OCI-LY1 (cell line): ENCODE measurements around the gene CNGA1.
"Not testable (repeated sequence)": the region's sequence is repeated elsewhere in the genome, so short reads cannot be mapped to it uniquely, and the experiment has no call there.

ENCODE experiments used
- H2AFZ ChIP-seq: fragments of 200-600 bp; sonication (generic), shearing (Covaris generic); 2 replicates; pipeline ENCODE4 v1.6.0; 2014; ENCODE audit warnings: antibody characterized with exemption, mild to moderate bottlenecking, low read length
- H3F3A ChIP-seq: fragments of 200-600 bp; sonication (generic), shearing (Covaris generic); 2 replicates; pipeline ENCODE4 v1.6.0; 2014; ENCODE audit warnings: mild to moderate bottlenecking, antibody characterized with exemption, low read length, moderate library complexity; ENCODE audit not compliant: insufficient read depth
- H3K27ac ChIP-seq: fragments of 200-600 bp; sonication (generic); 2 replicates; pipeline ENCODE4 v1.5.1; 2014; ENCODE audit warnings: low read length, mixed run types, mild to moderate bottlenecking, low read depth; ENCODE audit not compliant: poor library complexity, severe bottlenecking
- H3K27me3 ChIP-seq: fragments of 200-600 bp; sonication (generic); 2 replicates; pipeline ENCODE4 v1.6.0; 2014; ENCODE audit warnings: antibody characterized with exemption, mild to moderate bottlenecking, low read length, moderate library complexity; ENCODE audit not compliant: insufficient read depth
- H3K36me3 ChIP-seq: fragments of 200-600 bp; sonication (generic); 2 replicates; pipeline ENCODE4 v1.6.1; 2014; ENCODE audit warnings: mild to moderate bottlenecking, antibody characterized with exemption, low read length, moderate library complexity, mixed read lengths; ENCODE audit not compliant: insufficient read depth
- H3K4me1 ChIP-seq: fragments of 200-600 bp; sonication (generic); 2 replicates; pipeline ENCODE4 v1.5.1; 2014; ENCODE audit warnings: mild to moderate bottlenecking, low read length, moderate library complexity; ENCODE audit not compliant: insufficient read depth, severe bottlenecking
- H3K4me2 ChIP-seq: fragments of 200-600 bp; sonication (generic), shearing (Covaris generic); 2 replicates; pipeline ENCODE4 v1.6.1; 2014; ENCODE audit warnings: low read length
- H3K4me3 ChIP-seq: fragments of 200-600 bp; sonication (generic); 2 replicates; pipeline ENCODE4 v1.5.1; 2014; ENCODE audit warnings: low read length, low read depth, mild to moderate bottlenecking, mixed read lengths; ENCODE audit not compliant: poor library complexity, severe bottlenecking
- H3K79me2 ChIP-seq: fragments of 200-600 bp; shearing (Covaris generic); 2 replicates; pipeline ENCODE4 v1.6.1; 2016; ENCODE audit warnings: mixed run types, low read length, mixed read lengths; ENCODE audit not compliant: insufficient read depth
- H3K9ac ChIP-seq: fragments of 200-600 bp; sonication (generic), shearing (Covaris generic); 2 replicates; pipeline ENCODE4 v1.6.1; 2014; ENCODE audit warnings: mild to moderate bottlenecking, low read length, mixed read lengths
- H3K9me2 ChIP-seq: fragments of 200-600 bp; sonication (generic), shearing (Covaris generic); 2 replicates; pipeline ENCODE4 v1.6.1; 2014; ENCODE audit warnings: low read depth, mild to moderate bottlenecking, low read length, mixed read lengths
- H3K9me3 ChIP-seq: fragments of 200-600 bp; shearing (Covaris generic); 2 replicates; pipeline ENCODE4 v1.6.1; 2014; ENCODE audit warnings: low read length, mixed read lengths
- H4K20me1 ChIP-seq: fragments of 200-600 bp; sonication (generic), shearing (Covaris generic); 2 replicates; pipeline ENCODE4 v1.6.0; 2016; ENCODE audit warnings: mild to moderate bottlenecking, low read length; ENCODE audit not compliant: insufficient read depth
- EZH2 ChIP-seq: fragments of 200-600 bp; sonication (generic), shearing (Covaris generic); IDR thresholded peaks from 2 replicates; pipeline ENCODE4 v1.8.0; 2017; ENCODE audit warnings: borderline replicate concordance, mixed run types, mild to moderate bottlenecking, antibody characterized with exemption, low read length, moderate library complexity, mixed read lengths
- TF ChIP-seq, protein P1 (sequence below): fragments of 200-600 bp; sonication (generic), shearing (Covaris generic); IDR thresholded peaks from 2 replicates; pipeline ENCODE4 v1.5.1; 2017; ENCODE audit warnings: mild to moderate bottlenecking, antibody characterized with exemption, low read length, moderate library complexity, mixed read lengths

The CNGA1 gene

DNA sequence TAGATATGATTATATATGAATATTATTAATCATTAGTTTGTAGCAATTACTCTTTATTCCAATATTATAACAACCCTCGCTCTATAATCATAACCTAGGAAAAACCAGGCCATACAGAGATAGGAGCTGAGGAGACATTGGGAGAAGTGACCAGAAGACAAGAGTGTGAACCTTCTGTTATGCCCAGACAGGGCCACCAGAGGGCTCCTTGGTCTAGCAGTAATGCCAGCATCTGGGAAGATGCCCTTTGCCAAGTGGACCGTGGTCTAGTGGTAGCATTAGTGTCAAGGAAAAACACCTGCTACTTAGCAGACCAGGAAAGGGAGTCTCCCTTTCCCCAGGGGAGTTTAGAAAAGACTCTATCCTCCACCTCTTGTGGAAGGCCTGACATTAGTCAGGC is 12.9 kb downstream of the CNGA1 start:
- not testable (repeated sequence) for H3K27me3 ChIP-seq, H4K20me1 ChIP-seq, H2AFZ ChIP-seq, H3K4me2 ChIP-seq, H3K4me1 ChIP-seq, H3K9me2 ChIP-seq, H3K9me3 ChIP-seq, H3K36me3 ChIP-seq, H3K79me2 ChIP-seq, H3K27ac ChIP-seq, H3K9ac ChIP-seq, H3K4me3 ChIP-seq, H3F3A ChIP-seq
- TF ChIP-seq, protein P1, sequence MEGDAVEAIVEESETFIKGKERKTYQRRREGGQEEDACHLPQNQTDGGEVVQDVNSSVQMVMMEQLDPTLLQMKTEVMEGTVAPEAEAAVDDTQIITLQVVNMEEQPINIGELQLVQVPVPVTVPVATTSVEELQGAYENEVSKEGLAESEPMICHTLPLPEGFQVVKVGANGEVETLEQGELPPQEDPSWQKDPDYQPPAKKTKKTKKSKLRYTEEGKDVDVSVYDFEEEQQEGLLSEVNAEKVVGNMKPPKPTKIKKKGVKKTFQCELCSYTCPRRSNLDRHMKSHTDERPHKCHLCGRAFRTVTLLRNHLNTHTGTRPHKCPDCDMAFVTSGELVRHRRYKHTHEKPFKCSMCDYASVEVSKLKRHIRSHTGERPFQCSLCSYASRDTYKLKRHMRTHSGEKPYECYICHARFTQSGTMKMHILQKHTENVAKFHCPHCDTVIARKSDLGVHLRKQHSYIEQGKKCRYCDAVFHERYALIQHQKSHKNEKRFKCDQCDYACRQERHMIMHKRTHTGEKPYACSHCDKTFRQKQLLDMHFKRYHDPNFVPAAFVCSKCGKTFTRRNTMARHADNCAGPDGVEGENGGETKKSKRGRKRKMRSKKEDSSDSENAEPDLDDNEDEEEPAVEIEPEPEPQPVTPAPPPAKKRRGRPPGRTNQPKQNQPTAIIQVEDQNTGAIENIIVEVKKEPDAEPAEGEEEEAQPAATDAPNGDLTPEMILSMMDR: peak; percentile 47; the same call in 1 of the 2 replicates

DNA sequence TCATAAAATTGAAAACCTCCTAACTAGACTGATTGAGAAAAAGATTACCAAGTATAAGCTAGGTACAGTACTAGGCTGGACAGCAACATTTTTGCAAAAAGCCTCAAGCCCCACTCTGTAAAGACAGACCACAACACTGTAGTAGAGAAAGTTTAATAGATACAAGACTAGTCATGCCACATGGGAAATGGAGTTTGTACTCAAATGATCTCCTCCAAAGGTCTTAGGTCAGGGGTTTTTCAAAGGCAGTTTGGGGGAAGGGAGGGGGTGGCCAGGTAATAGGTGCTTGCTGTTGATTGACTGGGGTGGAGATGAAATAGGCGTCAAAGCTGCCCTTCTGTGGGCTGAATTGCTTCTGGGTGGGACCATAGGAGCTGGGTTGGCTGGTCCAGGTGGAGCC is 14.2 kb downstream of the CNGA1 start:
- Histone ChIP-seq H3K9me2 (no peaks in the 10 kb centered on the region), H3K4me3 (no peak overlapping the region), H3K9ac (no peak overlapping the region), H3K9me3 (peaks cover 2% of the 10 kb centered on the region; the same call in 1 of the 2 replicates), H3K4me2 (no peak overlapping the region), H3K79me2 (no peaks in the 10 kb centered on the region), H3K27me3 (no peaks in the 10 kb centered on the region), H3K27ac (no peak overlapping the region), H3K4me1 (no peaks in the 10 kb centered on the region), H3K36me3 (no peaks in the 10 kb centered on the region), H3F3A (no peaks in the 10 kb centered on the region), H4K20me1 (no peaks in the 10 kb centered on the region), H2AFZ (no peak overlapping the region)
- TF ChIP-seq EZH2: no peak
- TF ChIP-seq, protein P1: no peak

GRCh38 chr4:47996021-47996420 is 20.5 kb downstream of the CNGA1 start:
- no peaks in the 10 kb centered on the region for H3K9me2 ChIP-seq

DNA sequence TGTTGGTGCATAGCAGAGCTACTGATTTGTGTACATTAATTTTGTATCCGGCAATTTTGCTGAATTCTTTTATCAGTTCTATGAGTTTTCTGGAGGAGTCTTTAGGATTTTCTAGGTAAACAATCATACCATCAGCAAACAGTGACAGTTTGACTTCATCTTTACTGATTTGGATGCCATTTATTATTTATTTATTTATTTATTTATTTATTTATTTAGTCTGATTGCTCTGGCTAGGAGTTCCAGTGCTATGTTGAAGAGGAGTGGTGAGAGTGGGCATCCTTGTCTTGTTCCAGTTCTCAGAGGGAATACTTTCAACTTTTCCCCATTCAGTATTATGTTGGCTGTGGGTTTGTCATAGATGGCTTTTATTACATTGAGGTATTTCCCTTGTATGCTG is 24.0 kb downstream of the CNGA1 start:
- not testable (repeated sequence) for H3K4me1 ChIP-seq, H3K36me3 ChIP-seq, H3K4me2 ChIP-seq, H4K20me1 ChIP-seq, H3K27ac ChIP-seq, H3K4me3 ChIP-seq, H3F3A ChIP-seq, H3K9me3 ChIP-seq, H3K27me3 ChIP-seq, H3K9ac ChIP-seq, H3K9me2 ChIP-seq, H2AFZ ChIP-seq, H3K79me2 ChIP-seq

More at GRCh38 chr4:47996021-47996420, 20.5 kb downstream of the CNGA1 start:
- H3K4me1 ChIP-seq: no peaks in the 10 kb centered on the region
- H3K4me2 ChIP-seq: no peak overlapping the region
- no peak overlapping the region for H2AFZ ChIP-seq
- no peaks in the 10 kb centered on the region for H3K9me3 ChIP-seq
- no peaks in the 10 kb centered on the region for H3K79me2 ChIP-seq
- TF ChIP-seq, protein P1: no peak
- no peak for TF ChIP-seq EZH2
- no peaks in the 10 kb centered on the region for H3K36me3 ChIP-seq
- no peak overlapping the region for H3K4me3 ChIP-seq
- H4K20me1 ChIP-seq: no peaks in the 10 kb centered on the region
- no peak overlapping the region for H3K9ac ChIP-seq
- H3K27ac ChIP-seq: no peak overlapping the region
- no peaks in the 10 kb centered on the region for H3K27me3 ChIP-seq
- H3F3A ChIP-seq: no peaks in the 10 kb centered on the region
